ENCODE measurements around the gene KIAA1958.

KIAA1958 gene

DNA sequence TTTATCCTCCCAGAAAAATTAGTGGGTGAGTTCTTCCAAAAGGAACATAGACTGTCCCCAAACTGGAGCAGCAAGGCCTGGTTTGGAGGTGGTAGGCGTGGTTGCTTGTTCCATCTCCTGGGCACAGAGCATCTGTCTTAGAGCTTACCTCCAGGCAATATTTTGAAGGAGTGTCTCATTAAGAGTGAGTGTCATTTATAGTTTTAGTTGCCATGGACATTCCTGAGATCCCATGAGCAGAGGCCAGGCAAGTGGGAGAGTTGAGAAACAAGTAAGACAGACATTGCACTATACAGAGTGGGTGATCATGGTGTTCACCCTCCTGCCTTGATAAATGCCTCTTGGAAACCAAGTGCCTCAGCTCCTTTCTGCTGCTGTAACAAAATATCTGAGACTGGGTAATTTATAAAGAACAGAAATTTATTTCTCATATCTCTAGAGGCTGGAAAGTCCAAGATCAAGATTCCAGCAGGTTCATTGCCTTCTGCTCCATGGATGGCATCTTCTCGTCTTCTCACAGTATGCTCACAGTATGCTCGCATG lies 68.5 kb downstream of the KIAA1958 start:
- no peak for TF ChIP-seq CTCF (IDR thresholded peaks at IDR 0.05)
- H3K9me3 ChIP-seq: no peaks in the 10 kb centered on the region
- peaks cover 0 to 44% (median 12%) of the 10 kb centered on the region in 4 donors for H3K4me1 ChIP-seq
- intact Hi-C loops (cut with DNase I; ENCODE audit: low total_unique reads): no loop called here
- DNase-seq: no peak
- no peaks in the 10 kb centered on the region for H3K36me3 ChIP-seq
- no peak overlapping the region for H3K27ac ChIP-seq
- no peak overlapping the region for H3K4me3 ChIP-seq
- no peaks in the 10 kb centered on the region for H3K27me3 ChIP-seq

DNA sequence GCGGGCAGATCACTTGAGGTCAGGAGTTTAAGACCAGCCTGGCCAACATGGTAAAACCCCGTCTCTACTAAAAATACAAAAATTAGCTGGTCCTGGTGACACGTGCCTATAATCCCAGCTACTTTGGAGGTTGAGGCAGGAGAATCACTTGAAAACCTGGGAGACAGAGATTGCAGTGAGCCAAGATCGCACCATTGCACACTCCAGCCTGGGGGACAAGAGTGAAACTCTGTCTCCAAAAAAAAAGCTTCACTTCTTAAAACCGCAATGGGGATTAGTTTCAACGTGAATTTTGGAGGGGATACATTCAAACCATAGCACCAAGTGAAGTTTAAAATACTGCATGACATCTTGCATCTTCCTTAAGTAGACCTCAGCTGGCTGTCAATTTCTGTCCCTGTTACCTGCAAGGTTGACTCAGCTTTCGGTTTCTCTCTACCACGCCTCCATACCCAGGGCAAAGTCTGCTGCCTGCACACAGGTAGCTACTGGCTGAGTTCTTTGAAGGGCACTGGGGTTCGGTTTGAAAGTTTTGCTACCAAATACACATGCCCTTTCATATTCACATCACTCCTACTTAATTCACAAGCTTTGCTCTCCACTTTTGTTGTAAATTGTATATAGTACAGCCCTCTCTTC lies 69.3 kb downstream of the KIAA1958 start:
- Histone ChIP-seq H3K9me3 (no peaks in the 10 kb centered on the region), H3K4me1 (peaks cover 0 to 37% (median 10%) of the 10 kb centered on the region in 4 donors), H3K27me3 (no peaks in the 10 kb centered on the region), H3K4me3 (no peak overlapping the region), H3K36me3 (no peaks in the 10 kb centered on the region), H3K27ac (no peak overlapping the region)
- TF ChIP-seq CTCF (IDR thresholded peaks at IDR 0.05): no peak
- no peak for DNase-seq
- intact Hi-C loops (cut with DNase I; ENCODE audit: low total_unique reads): no loop called here

DNA sequence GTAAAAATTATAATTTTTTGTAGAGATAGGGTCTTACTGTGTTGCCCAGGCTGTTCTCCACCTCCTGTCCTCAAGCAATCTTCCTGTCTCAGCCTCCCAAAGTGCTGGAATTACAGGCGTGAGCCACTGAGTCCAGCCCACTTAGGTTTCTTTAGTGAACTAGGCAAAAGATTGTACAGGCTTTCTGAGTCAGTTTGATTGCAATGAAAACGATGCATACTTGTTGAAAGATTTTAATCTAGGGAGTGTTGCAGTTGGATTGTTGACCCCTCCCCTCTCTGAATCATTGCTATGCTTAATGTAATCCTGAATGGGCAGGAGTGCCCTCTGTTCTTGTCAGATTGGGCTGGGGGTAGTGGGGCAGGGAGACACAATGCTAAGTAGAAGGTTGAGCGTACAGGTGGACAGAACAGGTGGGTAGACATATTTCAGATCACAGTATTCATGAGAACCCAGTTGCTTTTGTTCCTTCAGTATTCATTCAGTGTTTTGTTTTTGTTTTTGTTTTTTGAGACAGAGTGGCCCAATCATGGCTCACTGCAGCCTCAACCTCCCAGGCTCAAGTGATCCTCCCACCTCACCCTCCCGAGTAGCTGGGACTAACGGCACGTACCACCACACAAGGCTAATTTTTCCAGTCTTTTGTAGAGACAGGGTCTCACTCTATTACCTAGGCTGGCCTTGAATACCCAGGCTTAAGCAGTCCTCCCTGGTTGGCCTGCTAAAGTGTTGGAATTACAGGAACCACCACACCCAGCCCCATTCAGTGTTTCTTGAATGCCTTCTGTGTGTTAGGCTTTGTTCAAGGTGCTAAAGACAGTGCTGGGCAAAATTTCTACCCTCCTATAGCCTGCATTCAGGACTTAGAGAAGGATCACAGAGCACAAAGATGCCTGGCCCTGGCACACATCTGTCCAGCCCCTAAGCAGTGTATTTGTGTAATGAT lies 70.1 kb downstream of the KIAA1958 start:
- peaks cover 0 to 29% (median 10%) of the 10 kb centered on the region in 4 donors for H3K4me1 ChIP-seq
- no peak overlapping the region for H3K27ac ChIP-seq
- no peak for DNase-seq
- no peaks in the 10 kb centered on the region for H3K36me3 ChIP-seq
- TF ChIP-seq CTCF (IDR thresholded peaks at IDR 0.05): no peak
- H3K9me3 ChIP-seq: no peaks in the 10 kb centered on the region
- H3K27me3 ChIP-seq: no peaks in the 10 kb centered on the region
- intact Hi-C loops (cut with DNase I; ENCODE audit: low total_unique reads): no loop called here
- no peak overlapping the region for H3K4me3 ChIP-seq

DNA sequence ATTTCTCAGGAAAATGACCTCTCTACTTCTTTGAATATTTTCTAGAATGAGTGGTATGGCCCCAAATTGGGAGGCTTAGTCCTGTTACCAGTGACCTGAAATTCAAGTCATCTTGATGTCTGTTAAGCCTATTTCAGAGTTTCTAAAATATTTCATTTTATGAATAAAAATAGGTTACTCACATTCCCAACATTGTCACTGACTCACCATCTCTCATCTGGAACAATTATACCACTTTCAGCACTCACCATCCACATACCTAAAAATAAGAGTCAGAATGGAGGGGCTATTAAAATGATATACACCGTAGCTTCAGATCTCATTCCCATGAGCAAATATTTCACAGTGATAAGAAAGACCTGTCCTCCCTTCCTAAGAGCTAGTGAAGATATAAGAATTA lies 71.8 kb downstream of the KIAA1958 start:
- Histone ChIP-seq H3K4me1 (peaks cover 0 to 11% (median 3%) of the 10 kb centered on the region in 4 donors), H3K36me3 (no peaks in the 10 kb centered on the region), H3K27me3 (no peaks in the 10 kb centered on the region), H3K9me3 (no peaks in the 10 kb centered on the region), H3K4me3 (no peak overlapping the region), H3K27ac (no peak overlapping the region)
- intact Hi-C loops (cut with DNase I; ENCODE audit: low total_unique reads): no loop called here
- TF ChIP-seq CTCF (IDR thresholded peaks at IDR 0.05): no peak
- no peak for DNase-seq

GRCh38 chr9:112558978-112559377 lies 72.4 kb downstream of the KIAA1958 start:
- TF ChIP-seq CTCF (IDR thresholded peaks at IDR 0.05): no peak
- Histone ChIP-seq H3K4me1 (peaks cover 0 to 8% (median 3%) of the 10 kb centered on the region in 4 donors), H3K4me3 (no peak overlapping the region), H3K27ac (no peak overlapping the region), H3K27me3 (no peaks in the 10 kb centered on the region), H3K9me3 (peaks cover 0 to 4% (median 0%) of the 10 kb centered on the region in 3 donors), H3K36me3 (no peaks in the 10 kb centered on the region)
- intact Hi-C loops (cut with DNase I; ENCODE audit: low total_unique reads): no loop called here
- DNase-seq: no peak

Data from tibial artery (tissue), 4 donors.